Measurements from ENCODE around the gene OLFM3.

OLFM3 gene

GRCh38 chr1:101975371-101975770 lies 21.4 kb downstream of the OLFM3 start:
- in situ Hi-C loops (cut with MboI; ENCODE audit: low pct_unique_long_range_greater_than_20kb, low sequenced_read_pairs, unreplicated experiment), result no loop called here
- no peak for DNase-seq (ENCODE audit: low spot score)
- no peak for TF ChIP-seq CTCF (IDR thresholded peaks at IDR 0.05; ENCODE audit: extremely low read depth, insufficient read depth, missing control alignments)

- no peak for DNase-seq (ENCODE audit: low spot score)
- TF ChIP-seq CTCF (IDR thresholded peaks at IDR 0.05; ENCODE audit: extremely low read depth, insufficient read depth, missing control alignments), result no peak
- in situ Hi-C loops (cut with MboI; ENCODE audit: low pct_unique_long_range_greater_than_20kb, low sequenced_read_pairs, unreplicated experiment), result no loop called here
Observed at GRCh38 chr1:101974599-101975274, 22.0 kb downstream of the OLFM3 start.

- TF ChIP-seq CTCF (IDR thresholded peaks at IDR 0.05; ENCODE audit: extremely low read depth, insufficient read depth, missing control alignments), result no peak
- in situ Hi-C loops (cut with MboI; ENCODE audit: low pct_unique_long_range_greater_than_20kb, low sequenced_read_pairs, unreplicated experiment), result no loop called here
- no peak for DNase-seq (ENCODE audit: low spot score)
Observed at GRCh38 chr1:101971304-101971703, 25.4 kb downstream of the OLFM3 start.

- no peak for TF ChIP-seq CTCF (IDR thresholded peaks at IDR 0.05; ENCODE audit: extremely low read depth, insufficient read depth, missing control alignments)
- DNase-seq (ENCODE audit: low spot score), result no peak
- in situ Hi-C loops (cut with MboI; ENCODE audit: low pct_unique_long_range_greater_than_20kb, low sequenced_read_pairs, unreplicated experiment), result no loop called here
Observed at GRCh38 chr1:101967871-101968270, 28.9 kb downstream of the OLFM3 start.

- TF ChIP-seq CTCF (IDR thresholded peaks at IDR 0.05; ENCODE audit: extremely low read depth, insufficient read depth, missing control alignments), result no peak
- no peak for DNase-seq (ENCODE audit: low spot score)
- in situ Hi-C loops (cut with MboI; ENCODE audit: low pct_unique_long_range_greater_than_20kb, low sequenced_read_pairs, unreplicated experiment), result no loop called here
Observed at GRCh38 chr1:101965341-101965740, 31.4 kb downstream of the OLFM3 start.

- in situ Hi-C loops (cut with MboI; ENCODE audit: low pct_unique_long_range_greater_than_20kb, low sequenced_read_pairs, unreplicated experiment), result no loop called here
- TF ChIP-seq CTCF (IDR thresholded peaks at IDR 0.05; ENCODE audit: extremely low read depth, insufficient read depth, missing control alignments), result no peak
- DNase-seq (ENCODE audit: low spot score), result no peak
Observed at GRCh38 chr1:101964708-101965107, 32.0 kb downstream of the OLFM3 start.
